HCT116 (cell line): ENCODE results near the gene PTPN12. TPM values are rescaled to one million over a fixed set of nuclear protein-coding genes. Genes with fewer than 3 reads are reported as not detected.

ENCODE experiments used
- ATAC-seq: fragments of 200-7000 bp; cut with Tn5 transposase; 2 replicates; pipeline ENCODE4 v1.9.1; 2020; ENCODE audit warnings: mild to moderate bottlenecking, moderate library complexity
- BruUV-seq: library from RNA; stranded (reverse); fragments of 400-500 nt; replicated peaks from 2 replicates; lab custom pipeline; 2021; lab: Mats Ljungman, UMichigan
- CTCF ChIA-PET: fragments of 300-600 bp; sonication (Branson Sonifier 250); formaldehyde crosslinking; loops from one replicate; lab custom pipeline; 2021; ENCODE audit warnings: antibody characterized with exemption; lab: Charles Lee
- POLR2A ChIA-PET: fragments of 300-600, 350-600 bp; sonication (Branson Sonifier 250); formaldehyde crosslinking; loops from one replicate; lab custom pipeline; 2021; ENCODE audit warnings: antibody characterized with exemption; lab: Charles Lee
- RAD21 ChIA-PET, 2 experiments: fragments of 300-600 bp; sonication (Branson Sonifier 250); formaldehyde crosslinking; loops; one replicate each; lab custom pipeline; 2023; ENCODE audit warnings: low total read pairs in 2 of 2; ENCODE audit not compliant: uncharacterized antibody in 2 of 2, unreplicated experiment in 2 of 2, low non-redundant PET in 1 of 2; lab: Charles Lee
- DNase-seq: peaks from one replicate; pipeline ENCODE4 v3.0.0-alpha.2; 2010; ENCODE audit warnings: low read depth, low spot score
- H2AFZ ChIP-seq: fragments of 200-600 bp; shearing (Covaris generic), sonication (generic); 2 replicates; pipeline ENCODE4 v1.6.1; 2017; ENCODE audit warnings: low read depth, mixed run types, mixed read lengths, antibody characterized with exemption, low read length; ENCODE audit not compliant: poor library complexity, severe bottlenecking
- H3K27ac ChIP-seq: 2 replicates; pipeline ENCODE4 v1.5.1; 2012; ENCODE audit warnings: low read depth, low read length
- H3K27me3 ChIP-seq: fragments of 200-600 bp; sonication (generic); 2 replicates; pipeline ENCODE4 v1.6.1; 2016; ENCODE audit warnings: mixed run types, low read length, mixed read lengths; ENCODE audit not compliant: insufficient read depth
- H3K36me3 ChIP-seq, 2 experiments: fragments of 200-500 bp in 1 of 2; fragments of 200-600 bp in 1 of 2; sonication (Bioruptor generic) in 1 of 2; sonication (generic) in 1 of 2; 2 replicates each; pipeline versions ENCODE4 v1.5.1 to v1.6.1; 2014 to 2016; ENCODE audit warnings: low read length in 2 of 2, inconsistent platforms in 1 of 2, mixed read lengths in 1 of 2, mixed run types in 1 of 2; ENCODE audit not compliant: insufficient read depth in 2 of 2, control insufficient read depth in 1 of 2
- H3K4me1 ChIP-seq, 2 experiments: fragments of 200-600 bp in 1 of 2; sonication (generic) in 1 of 2; 2 replicates each; pipeline versions ENCODE4 v1.5.1 to v1.6.1; 2012 to 2017; ENCODE audit warnings: low read length in 2 of 2, inconsistent platforms in 1 of 2, mild to moderate bottlenecking in 1 of 2, mixed read lengths in 1 of 2, mixed run types in 1 of 2, moderate library complexity in 1 of 2; ENCODE audit not compliant: insufficient read depth in 2 of 2, control insufficient read depth in 1 of 2
- H3K4me2 ChIP-seq: fragments of 200-600 bp; sonication (generic); 2 replicates; pipeline ENCODE4 v1.6.1; 2017; ENCODE audit warnings: mixed run types, low read length, mixed read lengths
- H3K4me3 ChIP-seq, 2 experiments: fragments of 200-600 bp in 1 of 2; sonication (generic) in 1 of 2; replicated peaks in 1 of 2; 2 replicates each; pipeline ENCODE4 v1.5.1; 2011 to 2016; ENCODE audit warnings: low read length in 2 of 2, control low read depth in 1 of 2, low read depth in 1 of 2, mild to moderate bottlenecking in 1 of 2, mixed read lengths in 1 of 2, mixed run types in 1 of 2
- H3K79me2 ChIP-seq: fragments of 200-600 bp; sonication (generic); 2 replicates; pipeline ENCODE4 v1.6.1; 2017; ENCODE audit warnings: mild to moderate bottlenecking, mixed run types, low read length, moderate library complexity, mixed read lengths; ENCODE audit not compliant: insufficient read depth
- H3K9ac ChIP-seq: fragments of 200-600 bp; sonication (generic); 2 replicates; pipeline ENCODE4 v1.6.1; 2016; ENCODE audit warnings: low read length, mixed read lengths
- H3K9me2 ChIP-seq: fragments of 200-600 bp; sonication (generic), shearing (Covaris generic); 2 replicates; pipeline ENCODE4 v1.6.1; 2017; ENCODE audit warnings: mixed run types, mild to moderate bottlenecking, moderate library complexity; ENCODE audit not compliant: insufficient read depth
- H3K9me3 ChIP-seq, 2 experiments: fragments of 200-500 bp in 1 of 2; fragments of 200-600 bp in 1 of 2; sonication (Bioruptor generic) in 1 of 2; sonication (generic) in 1 of 2; 2 replicates each; pipeline ENCODE4 v1.6.1; 2014 to 2017; ENCODE audit warnings: low read length in 2 of 2, mixed read lengths in 2 of 2, inconsistent platforms in 1 of 2, low read depth in 1 of 2, mild to moderate bottlenecking in 1 of 2, mixed run types in 1 of 2, moderate library complexity in 1 of 2; ENCODE audit not compliant: control insufficient read depth in 1 of 2, insufficient read depth in 1 of 2
- H4K20me1 ChIP-seq: fragments of 200-600 bp; sonication (generic), shearing (Covaris generic); 2 replicates; pipeline ENCODE4 v1.6.1; 2017; ENCODE audit warnings: mixed run types, mild to moderate bottlenecking, moderate library complexity; ENCODE audit not compliant: insufficient read depth
- ATF3 ChIP-seq: IDR thresholded peaks from 2 replicates; pipeline ENCODE4 v1.6.1; 2012
- CBX3 ChIP-seq: IDR thresholded peaks from 2 replicates; pipeline ENCODE4 v1.6.1; 2012; ENCODE audit warnings: low read depth
- CEBPB ChIP-seq: IDR thresholded peaks from 2 replicates; pipeline ENCODE4 v1.6.1; 2012; ENCODE audit warnings: low read depth
- EGR1 ChIP-seq: IDR thresholded peaks from 2 replicates; pipeline ENCODE4 v1.6.1; 2012; ENCODE audit warnings: low read depth
- ELF1 ChIP-seq: IDR thresholded peaks from 2 replicates; pipeline ENCODE4 v1.6.1; 2012; ENCODE audit warnings: low read depth, borderline replicate concordance
- EZH2 ChIP-seq: fragments of 200-600 bp; sonication (generic); IDR thresholded peaks from 2 replicates; pipeline ENCODE4 v1.6.1; 2017; ENCODE audit warnings: antibody characterized with exemption, mixed run types
- FOSL1 ChIP-seq: IDR thresholded peaks from 2 replicates; pipeline ENCODE4 v1.6.1; 2012; ENCODE audit warnings: low read depth
- MAX ChIP-seq: IDR thresholded peaks from 2 replicates; pipeline ENCODE4 v1.6.1; 2012
- POLR2A ChIP-seq: IDR thresholded peaks from 2 replicates; pipeline ENCODE4 v1.7.0; 2011; ENCODE audit warnings: borderline replicate concordance; ENCODE audit not compliant: insufficient read depth, insufficient read length; ENCODE audit errors: extremely low read depth
- POLR2AphosphoS5 ChIP-seq: IDR thresholded peaks from 2 replicates; pipeline ENCODE4 v1.6.1; 2011; ENCODE audit warnings: mild to moderate bottlenecking, low read depth, low read length, moderate library complexity
- RAD21 ChIP-seq: IDR thresholded peaks from 2 replicates; pipeline ENCODE4 v1.6.1; 2012; ENCODE audit warnings: low read depth, mild to moderate bottlenecking
- SP1 ChIP-seq: IDR thresholded peaks from 2 replicates; pipeline ENCODE4 v1.6.1; 2012; ENCODE audit warnings: low read depth
- SRF ChIP-seq: IDR thresholded peaks from 2 replicates; pipeline ENCODE4 v1.6.1; 2012; ENCODE audit warnings: low read depth
- TCF7L2 ChIP-seq: IDR thresholded peaks from 2 replicates; pipeline ENCODE4 v1.7.0; 2011; ENCODE audit warnings: borderline replicate concordance, inconsistent platforms; ENCODE audit not compliant: insufficient read depth, insufficient read length; ENCODE audit errors: extremely low read depth
- ZBTB33 ChIP-seq: IDR thresholded peaks from 2 replicates; pipeline ENCODE4 v1.6.1; 2011; ENCODE audit warnings: mild to moderate bottlenecking, low read length, moderate library complexity; ENCODE audit not compliant: insufficient replicate concordance; ENCODE audit errors: extremely low read depth
- ZFX ChIP-seq: fragments of 450-650 bp; IDR thresholded peaks from 2 replicates; pipeline ENCODE4 v1.6.1; 2017
- intact Hi-C: fragments of 100-400 bp; cut with micrococcal nuclease; formaldehyde crosslinking; loops from 2 replicates; pipeline ENCODE4 v1.10.0; 2022
- total RNA-seq: library from RNA; stranded (reverse); gene quantifications from one replicate; pipeline ENCODE4 v1.2.1, GENCODE V29; 2021; ENCODE audit not compliant: unreplicated experiment
- TF ChIP-seq, protein P1 (sequence below): IDR thresholded peaks from 2 replicates; pipeline ENCODE4 v1.6.1; 2012; ENCODE audit warnings: low read depth
- TF ChIP-seq, protein P2 (sequence below), 3 experiments: fragments of 200-600 bp in 1 of 3; sonication (generic) in 1 of 3; IDR thresholded peaks in 2 of 3; conservative IDR thresholded peaks in 1 of 3; 2 replicates each; pipeline ENCODE4 v1.5.1; 2012 to 2017; ENCODE audit warnings: low read depth in 2 of 3, low read length in 2 of 3, antibody characterized with exemption in 1 of 3, borderline replicate concordance in 1 of 3, control low read depth in 1 of 3, mild to moderate bottlenecking in 1 of 3, mixed read lengths in 1 of 3, mixed run types in 1 of 3, moderate library complexity in 1 of 3; ENCODE audit not compliant: insufficient read depth in 1 of 3

Gene PTPN12
- total RNA-seq, 1 experiment from 2014 or later, result 80.5 TPM

- H4K20me1 ChIP-seq, result no peaks in the 10 kb centered on the region
- no peaks in the 10 kb centered on the region for H3K9me2 ChIP-seq
- no peak overlapping the region for H3K27ac ChIP-seq
- POLR2A ChIA-PET, result no interaction called here
- BruUV-seq, result no TSS peak
- no peak for ATAC-seq
- no peaks in the 10 kb centered on the region for H3K27me3 ChIP-seq
- no peak for DNase-seq
- no peak overlapping the region for H3K9ac ChIP-seq
- intact Hi-C loops, result no loop called here
- H3K4me2 ChIP-seq, result no peak overlapping the region
- no peaks in the 10 kb centered on the region for H3K79me2 ChIP-seq
- CTCF ChIA-PET, result no interaction called here
- H3K9me3 ChIP-seq, result no peaks in the 10 kb centered on the region
- no peak overlapping the region for H3K4me3 ChIP-seq
- RAD21 ChIA-PET, result no interaction called here
- no peak overlapping the region for H2AFZ ChIP-seq
- TF ChIP-seq TCF7L2, result no peak
- no peak for TF ChIP-seq CEBPB
- TF ChIP-seq, protein P1, sequence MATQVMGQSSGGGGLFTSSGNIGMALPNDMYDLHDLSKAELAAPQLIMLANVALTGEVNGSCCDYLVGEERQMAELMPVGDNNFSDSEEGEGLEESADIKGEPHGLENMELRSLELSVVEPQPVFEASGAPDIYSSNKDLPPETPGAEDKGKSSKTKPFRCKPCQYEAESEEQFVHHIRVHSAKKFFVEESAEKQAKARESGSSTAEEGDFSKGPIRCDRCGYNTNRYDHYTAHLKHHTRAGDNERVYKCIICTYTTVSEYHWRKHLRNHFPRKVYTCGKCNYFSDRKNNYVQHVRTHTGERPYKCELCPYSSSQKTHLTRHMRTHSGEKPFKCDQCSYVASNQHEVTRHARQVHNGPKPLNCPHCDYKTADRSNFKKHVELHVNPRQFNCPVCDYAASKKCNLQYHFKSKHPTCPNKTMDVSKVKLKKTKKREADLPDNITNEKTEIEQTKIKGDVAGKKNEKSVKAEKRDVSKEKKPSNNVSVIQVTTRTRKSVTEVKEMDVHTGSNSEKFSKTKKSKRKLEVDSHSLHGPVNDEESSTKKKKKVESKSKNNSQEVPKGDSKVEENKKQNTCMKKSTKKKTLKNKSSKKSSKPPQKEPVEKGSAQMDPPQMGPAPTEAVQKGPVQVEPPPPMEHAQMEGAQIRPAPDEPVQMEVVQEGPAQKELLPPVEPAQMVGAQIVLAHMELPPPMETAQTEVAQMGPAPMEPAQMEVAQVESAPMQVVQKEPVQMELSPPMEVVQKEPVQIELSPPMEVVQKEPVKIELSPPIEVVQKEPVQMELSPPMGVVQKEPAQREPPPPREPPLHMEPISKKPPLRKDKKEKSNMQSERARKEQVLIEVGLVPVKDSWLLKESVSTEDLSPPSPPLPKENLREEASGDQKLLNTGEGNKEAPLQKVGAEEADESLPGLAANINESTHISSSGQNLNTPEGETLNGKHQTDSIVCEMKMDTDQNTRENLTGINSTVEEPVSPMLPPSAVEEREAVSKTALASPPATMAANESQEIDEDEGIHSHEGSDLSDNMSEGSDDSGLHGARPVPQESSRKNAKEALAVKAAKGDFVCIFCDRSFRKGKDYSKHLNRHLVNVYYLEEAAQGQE, result no peak
- no peak for TF ChIP-seq CBX3
- TF ChIP-seq SRF, result no peak
- TF ChIP-seq ATF3, result no peak
- no peak for TF ChIP-seq POLR2AphosphoS5
- no peak for TF ChIP-seq MAX
- no peak for TF ChIP-seq RAD21
- TF ChIP-seq POLR2A, result no peak
- no peak for TF ChIP-seq ELF1
- TF ChIP-seq EGR1, result no peak
- TF ChIP-seq ZFX, result no peak
- TF ChIP-seq ZBTB33, result no peak
- TF ChIP-seq FOSL1, result no peak
- no peak for TF ChIP-seq EZH2
- no peak for TF ChIP-seq SP1
- TF ChIP-seq, protein P2, sequence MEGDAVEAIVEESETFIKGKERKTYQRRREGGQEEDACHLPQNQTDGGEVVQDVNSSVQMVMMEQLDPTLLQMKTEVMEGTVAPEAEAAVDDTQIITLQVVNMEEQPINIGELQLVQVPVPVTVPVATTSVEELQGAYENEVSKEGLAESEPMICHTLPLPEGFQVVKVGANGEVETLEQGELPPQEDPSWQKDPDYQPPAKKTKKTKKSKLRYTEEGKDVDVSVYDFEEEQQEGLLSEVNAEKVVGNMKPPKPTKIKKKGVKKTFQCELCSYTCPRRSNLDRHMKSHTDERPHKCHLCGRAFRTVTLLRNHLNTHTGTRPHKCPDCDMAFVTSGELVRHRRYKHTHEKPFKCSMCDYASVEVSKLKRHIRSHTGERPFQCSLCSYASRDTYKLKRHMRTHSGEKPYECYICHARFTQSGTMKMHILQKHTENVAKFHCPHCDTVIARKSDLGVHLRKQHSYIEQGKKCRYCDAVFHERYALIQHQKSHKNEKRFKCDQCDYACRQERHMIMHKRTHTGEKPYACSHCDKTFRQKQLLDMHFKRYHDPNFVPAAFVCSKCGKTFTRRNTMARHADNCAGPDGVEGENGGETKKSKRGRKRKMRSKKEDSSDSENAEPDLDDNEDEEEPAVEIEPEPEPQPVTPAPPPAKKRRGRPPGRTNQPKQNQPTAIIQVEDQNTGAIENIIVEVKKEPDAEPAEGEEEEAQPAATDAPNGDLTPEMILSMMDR (IDR thresholded peaks at IDR 0.05 in 2 of 3, conservative IDR thresholded peaks at IDR 0.05 in 1 of 3; ENCODE audit: borderline replicate concordance in 1 of 3, insufficient read depth in 1 of 3, low read depth in 2 of 3, low read length in 2 of 3), result no peak
- TF ChIP-seq, all 23 proteins: peak for 0
- Histone ChIP-seq H3K36me3 (peaks cover 0 to 7% of the 10 kb centered on the region in 2 experiments; a peak in 2 of 4 replicates), H3K4me1 (no peaks in the 10 kb centered on the region)
Measured at GRCh38 chr7:77644774-77645173, 107.7 kb downstream of the PTPN12 start.
